Mucosa of rectum (tissue), 2 donors: ENCODE results near the gene NUBP2.

Experiments used
- H3K27ac ChIP-seq, 2 donors: one replicate each; pipeline ENCODE4 v1.7.0; 2013; ENCODE audit warnings: inconsistent platforms in 2 of 2, low read depth in 2 of 2, low read length in 2 of 2
- H3K27me3 ChIP-seq, 2 donors: one replicate each; pipeline ENCODE4 v1.7.0; 2013; ENCODE audit warnings: low read length in 2 of 2; ENCODE audit not compliant: control insufficient read depth in 2 of 2, insufficient read depth in 2 of 2
- H3K36me3 ChIP-seq, 2 donors: one replicate each; pipeline ENCODE4 v1.7.0; 2013; ENCODE audit warnings: low read length in 2 of 2; ENCODE audit not compliant: control insufficient read depth in 2 of 2, insufficient read depth in 2 of 2
- H3K4me1 ChIP-seq, 2 donors: one replicate each; pipeline ENCODE4 v1.7.0; 2013; ENCODE audit warnings: low read length in 2 of 2, mild to moderate bottlenecking in 1 of 2; ENCODE audit not compliant: control insufficient read depth in 2 of 2, insufficient read depth in 2 of 2
- H3K4me3 ChIP-seq, 2 donors: one replicate each; pipeline ENCODE4 v1.7.0; 2013; ENCODE audit warnings: low read length in 2 of 2
- H3K9ac ChIP-seq, 2 donors: one replicate each; pipeline ENCODE4 v1.7.0; 2013; ENCODE audit warnings: low read length in 2 of 2, low read depth in 1 of 2, mild to moderate bottlenecking in 1 of 2
- H3K9me3 ChIP-seq, 2 donors: one replicate each; pipeline ENCODE4 v1.7.0; 2013; ENCODE audit warnings: low read length in 2 of 2; ENCODE audit not compliant: control insufficient read depth in 2 of 2
- donor health status: healthy.
- donor health status: Normal muscosa, but diverticular disease.

The NUBP2 gene

DNA sequence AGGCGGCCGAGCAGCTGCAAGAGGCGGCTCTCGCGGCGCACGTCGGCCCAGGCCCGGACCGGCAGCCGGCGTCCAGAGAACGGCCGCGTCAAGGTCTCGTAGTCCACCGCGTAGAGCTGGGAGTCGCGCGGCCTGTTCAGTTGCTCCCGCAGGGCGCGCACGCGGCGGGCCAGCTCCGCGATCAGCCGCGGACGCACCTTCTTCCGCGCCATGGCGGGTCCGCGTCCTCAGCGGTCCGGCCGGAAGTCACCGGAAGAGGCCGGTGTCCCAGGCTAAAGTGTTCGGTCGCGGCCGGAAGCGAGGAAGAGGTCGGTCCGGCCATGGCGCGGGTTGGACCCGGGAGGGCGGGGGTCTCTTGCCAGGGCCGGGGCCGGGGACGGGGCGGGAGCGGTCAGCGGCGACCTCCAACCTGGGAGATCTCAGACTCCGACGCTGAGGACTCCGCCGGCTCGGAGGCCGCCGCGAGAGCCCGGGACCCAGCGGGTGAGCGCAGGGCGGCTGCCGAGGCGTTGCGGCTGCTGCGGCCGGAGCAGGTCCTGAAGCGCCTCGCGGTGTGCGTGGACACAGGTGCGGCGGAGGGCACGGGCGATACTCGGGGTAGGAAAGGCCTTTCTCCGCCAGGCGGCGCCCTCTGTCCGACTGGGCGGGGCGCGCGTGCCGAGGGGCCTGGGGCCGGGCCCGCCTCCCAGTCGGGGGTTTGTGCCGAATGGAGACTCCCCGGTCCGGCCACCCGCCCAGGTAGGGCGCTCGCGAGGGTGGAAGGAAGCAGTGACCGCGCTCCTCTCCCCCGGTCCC, 9.7 kb upstream of the NUBP2 start, which contains the start of gene MRPS34:
MRPS34 (minus strand) TSS at position 227 of the 795 bp plus-strand sequence; CDS start at position 212, 15 bp downstream.
- Histone ChIP-seq H3K36me3 (peaks cover 19 to 32% of the 10 kb centered on the region in 2 donors), H3K9me3 (no peaks in the 10 kb centered on the region), H3K9ac (peak within 1 kb of the TSS; percentile 78 to 79), H3K4me1 (peaks cover 27 to 34% of the 10 kb centered on the region in 2 donors), H3K27ac (peak within 1 kb of the TSS; percentile 90 to 91), H3K27me3 (no peaks in the 10 kb centered on the region), H3K4me3 (peak within 1 kb of the TSS; percentile 81 to 88)

DNA sequence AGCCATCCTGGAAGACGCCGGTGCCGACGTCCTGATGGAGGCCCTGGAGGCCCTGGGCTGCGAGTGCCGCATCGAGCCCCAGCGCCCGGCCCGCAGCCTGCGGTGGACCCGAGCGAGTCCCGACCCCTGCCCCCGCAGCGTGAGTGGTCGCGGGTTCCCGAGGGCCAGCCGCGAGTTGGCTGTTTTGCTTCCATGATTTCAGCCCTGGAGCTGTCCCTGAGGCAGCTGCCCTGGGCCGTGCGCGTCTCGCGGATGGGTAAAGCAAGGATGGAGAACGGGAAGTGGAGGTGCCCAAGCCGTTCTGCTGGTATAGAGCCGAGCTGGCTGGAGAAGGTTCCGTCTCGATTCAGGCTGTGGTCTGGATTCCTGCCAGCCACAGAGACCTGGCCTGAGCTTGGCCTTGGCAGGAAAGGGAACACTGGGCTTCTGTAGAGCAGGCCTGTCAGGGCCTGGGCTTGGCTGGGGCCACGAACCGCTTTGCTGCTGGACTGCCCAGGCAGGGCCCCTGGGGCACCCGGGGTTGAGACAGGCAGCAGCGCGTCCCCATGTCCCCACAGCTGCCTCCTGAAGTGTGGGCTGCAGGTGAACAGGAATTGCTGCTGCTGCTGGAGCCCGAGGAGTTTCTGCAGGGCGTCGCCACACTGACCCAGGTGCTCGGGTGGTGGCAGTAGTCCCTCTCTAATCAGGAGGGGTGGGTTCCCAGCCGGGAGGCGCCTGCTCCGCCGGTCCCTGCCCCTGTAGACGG, 8.9 kb upstream of the NUBP2 start:
- no peaks in the 10 kb centered on the region for H3K9me3 ChIP-seq
- H3K36me3 ChIP-seq: peaks cover 16 to 30% of the 10 kb centered on the region in 2 donors
- peaks cover 27 to 34% of the 10 kb centered on the region in 2 donors for H3K4me1 ChIP-seq
- H3K27ac ChIP-seq: peak overlapping the region; percentile 90 to 91
- H3K9ac ChIP-seq: peak overlapping the region; percentile 68 to 79
- peak overlapping the region; percentile 81 to 88 for H3K4me3 ChIP-seq
- no peaks in the 10 kb centered on the region for H3K27me3 ChIP-seq

DNA sequence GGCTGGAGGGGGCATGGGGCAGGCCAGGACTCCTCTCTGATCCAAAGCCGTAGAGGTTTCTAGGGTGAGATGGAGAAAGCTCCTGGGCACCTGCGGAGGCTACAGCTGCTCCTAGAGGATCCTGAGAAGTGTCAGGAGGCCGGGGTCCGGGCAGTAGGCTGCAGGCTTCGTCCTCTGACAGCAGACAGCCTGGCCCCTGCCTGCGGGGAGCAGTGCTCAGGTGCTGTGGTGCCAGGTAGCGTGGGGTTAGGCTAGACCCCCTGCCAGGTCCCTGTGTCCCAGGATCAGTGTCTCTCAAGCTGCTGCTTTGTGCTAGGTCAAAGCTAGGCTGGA, 8.3 kb upstream of the NUBP2 start:
- Histone ChIP-seq H3K27me3 (no peaks in the 10 kb centered on the region), H3K27ac (no peak overlapping the region), H3K4me3 (peak overlapping the region in 1 of 2 donors; percentile 81), H3K36me3 (peaks cover 16 to 33% of the 10 kb centered on the region in 2 donors), H3K4me1 (peaks cover 27 to 34% of the 10 kb centered on the region in 2 donors), H3K9ac (no peak overlapping the region), H3K9me3 (no peaks in the 10 kb centered on the region)

DNA sequence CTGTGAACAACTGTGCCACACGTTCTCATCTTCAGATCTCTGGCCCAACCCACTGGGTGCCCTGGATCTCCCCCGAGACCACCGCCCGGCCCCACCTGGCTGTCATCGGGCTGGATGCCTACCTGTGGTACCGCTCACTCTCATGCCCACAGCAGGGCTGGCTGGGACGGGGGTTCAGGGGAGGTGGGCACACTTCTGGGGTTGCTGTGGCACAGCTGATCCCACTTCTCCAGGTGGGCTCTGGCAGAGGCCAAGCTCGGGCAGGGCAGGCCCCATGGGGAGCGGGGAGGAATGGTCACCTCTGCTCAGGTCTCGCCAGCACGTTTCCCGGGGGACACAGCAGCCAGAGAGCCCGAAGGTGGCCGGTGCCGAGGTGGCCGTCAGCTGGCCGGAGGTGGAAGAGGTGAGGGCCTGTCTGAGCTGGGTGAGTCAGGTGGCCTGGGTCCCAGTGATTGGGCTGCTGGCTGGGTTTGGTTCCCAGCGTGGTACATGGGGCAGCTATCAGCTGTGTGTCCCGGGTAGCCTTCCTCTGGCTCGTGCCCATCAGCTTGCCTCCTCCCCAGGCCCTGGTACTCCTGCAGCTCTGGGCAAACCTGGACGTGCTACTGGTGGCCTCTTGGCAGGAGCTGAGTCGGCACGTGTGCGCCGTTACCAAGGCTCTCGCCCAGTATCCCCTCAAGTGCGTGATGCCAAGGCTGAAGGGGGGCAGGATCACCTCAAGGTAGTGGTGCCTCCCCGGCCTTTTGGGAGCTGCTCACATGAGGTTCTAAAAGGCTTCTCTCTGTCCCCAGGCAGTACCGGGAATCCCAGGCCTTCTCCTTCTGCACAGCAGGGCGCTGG, 7.5 kb upstream of the NUBP2 start:
- Histone ChIP-seq H3K4me3 (no peak overlapping the region), H3K9ac (no peak overlapping the region), H3K36me3 (peaks cover 19 to 33% of the 10 kb centered on the region in 2 donors), H3K27me3 (no peaks in the 10 kb centered on the region), H3K4me1 (peaks cover 24 to 28% of the 10 kb centered on the region in 2 donors), H3K9me3 (no peaks in the 10 kb centered on the region), H3K27ac (no peak overlapping the region)

DNA sequence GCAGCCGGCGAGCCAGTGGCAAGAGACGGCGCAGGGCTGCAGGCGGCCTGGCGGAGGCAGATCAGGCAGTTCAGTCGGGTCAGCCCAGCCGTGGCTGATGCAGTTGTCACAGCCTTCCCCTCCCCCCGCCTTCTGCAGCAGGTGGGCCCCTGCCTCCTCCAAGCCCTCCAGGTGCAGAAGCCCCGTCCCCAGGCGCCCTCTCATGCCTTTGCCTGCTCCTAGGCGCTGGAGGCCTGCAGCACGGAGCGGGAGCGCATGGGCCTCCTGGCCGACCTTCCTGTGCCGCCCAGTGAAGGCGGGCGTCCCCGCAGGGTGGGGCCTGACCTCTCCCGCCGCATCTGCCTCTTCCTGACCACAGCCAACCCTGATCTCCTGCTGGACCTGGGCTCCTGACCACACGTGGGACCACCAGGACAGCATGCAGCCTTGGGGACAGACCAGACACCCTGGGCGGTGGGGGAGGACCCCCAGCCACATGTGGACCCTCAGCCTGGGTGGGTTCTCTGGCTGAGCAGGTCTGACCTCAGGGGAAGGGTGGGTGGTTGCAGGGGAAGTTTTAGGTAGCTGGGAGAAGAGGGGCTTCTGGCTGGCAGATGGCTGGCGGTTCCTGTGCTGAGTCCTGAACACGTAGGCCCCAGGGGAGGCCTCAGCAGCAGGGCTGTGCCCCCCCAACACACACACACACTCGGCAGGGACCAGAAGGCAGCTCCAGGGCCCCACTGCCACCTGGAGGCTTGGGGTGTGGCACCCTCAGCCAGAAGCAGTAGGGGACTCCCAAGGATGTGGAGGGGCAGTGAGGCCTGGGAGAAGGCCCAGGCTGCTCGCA, 6.7 kb upstream of the NUBP2 start:
- Histone ChIP-seq H3K36me3 (peaks cover 22 to 36% of the 10 kb centered on the region in 2 donors), H3K9me3 (no peaks in the 10 kb centered on the region), H3K4me3 (no peak overlapping the region), H3K9ac (no peak overlapping the region), H3K27me3 (no peaks in the 10 kb centered on the region), H3K4me1 (peaks cover 22 to 25% of the 10 kb centered on the region in 2 donors), H3K27ac (no peak overlapping the region)

DNA sequence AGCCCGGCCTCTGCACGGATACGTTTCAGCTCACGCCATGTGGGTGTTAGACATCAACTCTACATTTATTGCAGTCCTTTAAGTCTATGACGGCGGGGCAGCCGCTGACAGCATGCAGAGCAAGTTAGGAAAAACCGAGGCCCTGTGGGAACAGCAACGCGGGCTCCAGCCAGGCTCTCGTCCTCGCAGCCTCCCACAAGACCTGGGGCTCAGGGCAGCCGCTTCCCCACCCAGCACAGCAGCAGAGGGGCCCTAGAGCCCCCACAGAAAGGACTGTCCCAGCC, 6.1 kb upstream of the NUBP2 start:
- H3K9ac ChIP-seq: no peak overlapping the region
- no peak overlapping the region for H3K27ac ChIP-seq
- H3K4me1 ChIP-seq: peaks cover 28 to 30% of the 10 kb centered on the region in 2 donors
- H3K4me3 ChIP-seq: no peak overlapping the region
- H3K27me3 ChIP-seq: no peaks in the 10 kb centered on the region
- H3K9me3 ChIP-seq: no peaks in the 10 kb centered on the region
- peaks cover 23 to 36% of the 10 kb centered on the region in 2 donors for H3K36me3 ChIP-seq

DNA sequence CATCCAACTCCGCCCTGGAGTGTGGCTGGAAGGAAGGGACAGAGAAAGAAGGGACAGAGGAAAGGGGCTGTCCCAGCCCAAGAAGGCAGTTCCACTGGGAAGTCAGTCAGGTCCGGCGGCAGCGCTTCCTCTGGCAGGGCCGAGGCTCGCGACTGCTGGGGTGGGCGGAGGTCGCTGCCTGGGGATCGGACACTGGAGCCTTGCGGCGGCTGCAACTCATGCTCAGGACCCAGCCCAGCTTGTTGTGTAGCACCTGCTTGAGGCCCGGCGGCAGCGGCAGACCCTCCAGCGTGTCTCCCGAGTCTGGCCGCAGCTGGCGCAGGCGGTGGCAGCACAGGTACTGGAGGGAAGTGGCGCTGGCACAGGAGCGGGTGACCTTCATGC, 5.8 kb upstream of the NUBP2 start:
- Histone ChIP-seq H3K27me3 (no peaks in the 10 kb centered on the region), H3K9me3 (no peaks in the 10 kb centered on the region), H3K36me3 (peaks cover 23 to 36% of the 10 kb centered on the region in 2 donors), H3K27ac (no peak overlapping the region), H3K4me3 (no peak overlapping the region), H3K9ac (no peak overlapping the region), H3K4me1 (peaks cover 27 to 28% of the 10 kb centered on the region in 2 donors)

DNA sequence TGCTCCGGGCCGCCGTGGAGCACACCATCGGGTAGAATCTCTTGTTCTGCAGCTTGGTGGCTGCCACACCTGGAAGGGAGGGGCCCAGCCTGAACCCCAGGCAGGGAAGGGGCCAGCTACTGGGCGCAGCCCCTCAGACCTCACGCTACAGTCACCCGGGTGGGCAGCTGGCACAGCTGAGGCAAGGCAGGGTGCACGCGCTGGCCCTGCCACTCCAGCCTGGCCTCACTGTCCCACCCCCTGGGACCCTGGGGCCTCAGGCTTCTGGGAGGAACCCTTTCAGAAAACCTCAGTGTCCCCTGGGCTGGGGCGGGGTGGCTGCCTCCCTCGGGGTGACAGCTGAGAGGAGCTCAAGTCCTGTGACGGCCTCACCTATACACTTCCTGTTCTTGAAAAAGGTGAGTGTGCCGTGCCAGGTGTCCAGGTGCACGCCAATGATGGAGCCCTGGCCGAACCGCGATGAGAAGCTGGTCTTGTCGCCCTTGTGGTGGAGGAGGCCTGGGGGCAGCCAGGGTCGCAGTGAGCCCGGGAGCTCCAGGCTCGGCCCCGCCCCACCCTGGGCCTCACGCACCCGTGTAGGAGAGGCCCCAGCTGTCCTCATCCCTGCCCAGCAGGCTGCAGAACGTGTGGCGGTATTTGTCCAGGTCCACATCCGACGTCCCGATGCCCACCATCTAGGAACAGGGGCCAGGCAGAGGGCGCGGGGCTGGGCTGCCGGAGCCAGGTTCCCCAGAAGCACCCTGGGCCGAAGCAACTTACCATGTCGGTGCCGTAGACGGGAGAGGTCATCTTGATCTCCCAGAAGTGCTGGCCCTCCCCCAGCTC, 5.2 kb upstream of the NUBP2 start:
- Histone ChIP-seq H3K9ac (no peak overlapping the region), H3K27me3 (no peaks in the 10 kb centered on the region), H3K27ac (no peak overlapping the region), H3K9me3 (no peaks in the 10 kb centered on the region), H3K36me3 (peaks cover 23 to 36% of the 10 kb centered on the region in 2 donors), H3K4me1 (peaks cover 22 to 24% of the 10 kb centered on the region in 2 donors), H3K4me3 (no peak overlapping the region)
